C4-2B (cell line): ENCODE data around the gene IGF2BP3.

Experiments used
- H3K27ac ChIP-seq: fragments of 450-650 bp; 2 replicates; pipeline ENCODE4 v1.5.1; 2017
- ZFX ChIP-seq: fragments of 450-650 bp; IDR thresholded peaks from 2 replicates; pipeline ENCODE4 v1.6.1; 2017
- TF ChIP-seq, protein P1 (sequence below): fragments of 450-650 bp; conservative IDR thresholded peaks from 2 replicates; pipeline ENCODE4 v1.5.1; 2017; ENCODE audit warnings: mild to moderate bottlenecking

Gene IGF2BP3

DNA sequence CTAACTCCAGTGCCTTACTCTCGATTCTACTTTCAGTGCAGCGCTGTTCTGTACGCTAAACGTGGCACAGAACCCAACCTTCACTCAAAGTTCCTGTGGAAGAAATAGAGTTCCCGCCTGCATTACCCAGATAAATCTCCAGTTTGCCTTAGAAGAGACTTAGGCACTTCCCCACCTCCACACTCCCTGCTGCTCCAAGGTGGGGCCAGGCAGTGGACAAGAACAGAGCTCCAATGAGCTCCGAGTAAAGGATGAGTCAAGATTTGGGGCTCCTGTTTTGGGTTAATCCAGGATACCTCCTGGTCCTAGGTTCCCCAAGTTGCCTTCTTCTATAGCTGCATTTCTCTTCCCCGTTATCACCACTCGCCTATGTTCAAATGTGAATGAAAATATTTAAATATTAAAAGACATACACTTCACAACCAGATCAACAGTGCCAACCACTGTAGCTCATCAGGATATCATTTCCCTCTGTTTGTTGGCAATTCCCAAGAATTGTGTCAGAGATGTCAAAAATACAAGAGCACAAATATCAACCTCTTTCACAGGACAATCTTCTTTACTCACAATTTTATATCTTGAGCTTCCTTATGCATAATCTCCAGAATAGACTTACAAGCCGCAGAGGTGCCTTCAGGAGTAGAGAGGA lies 123.1 kb downstream of the IGF2BP3 start:
- TF ChIP-seq, protein P1, sequence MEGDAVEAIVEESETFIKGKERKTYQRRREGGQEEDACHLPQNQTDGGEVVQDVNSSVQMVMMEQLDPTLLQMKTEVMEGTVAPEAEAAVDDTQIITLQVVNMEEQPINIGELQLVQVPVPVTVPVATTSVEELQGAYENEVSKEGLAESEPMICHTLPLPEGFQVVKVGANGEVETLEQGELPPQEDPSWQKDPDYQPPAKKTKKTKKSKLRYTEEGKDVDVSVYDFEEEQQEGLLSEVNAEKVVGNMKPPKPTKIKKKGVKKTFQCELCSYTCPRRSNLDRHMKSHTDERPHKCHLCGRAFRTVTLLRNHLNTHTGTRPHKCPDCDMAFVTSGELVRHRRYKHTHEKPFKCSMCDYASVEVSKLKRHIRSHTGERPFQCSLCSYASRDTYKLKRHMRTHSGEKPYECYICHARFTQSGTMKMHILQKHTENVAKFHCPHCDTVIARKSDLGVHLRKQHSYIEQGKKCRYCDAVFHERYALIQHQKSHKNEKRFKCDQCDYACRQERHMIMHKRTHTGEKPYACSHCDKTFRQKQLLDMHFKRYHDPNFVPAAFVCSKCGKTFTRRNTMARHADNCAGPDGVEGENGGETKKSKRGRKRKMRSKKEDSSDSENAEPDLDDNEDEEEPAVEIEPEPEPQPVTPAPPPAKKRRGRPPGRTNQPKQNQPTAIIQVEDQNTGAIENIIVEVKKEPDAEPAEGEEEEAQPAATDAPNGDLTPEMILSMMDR = no peak
- no peak for TF ChIP-seq ZFX
- H3K27ac ChIP-seq = no peak overlapping the region

DNA sequence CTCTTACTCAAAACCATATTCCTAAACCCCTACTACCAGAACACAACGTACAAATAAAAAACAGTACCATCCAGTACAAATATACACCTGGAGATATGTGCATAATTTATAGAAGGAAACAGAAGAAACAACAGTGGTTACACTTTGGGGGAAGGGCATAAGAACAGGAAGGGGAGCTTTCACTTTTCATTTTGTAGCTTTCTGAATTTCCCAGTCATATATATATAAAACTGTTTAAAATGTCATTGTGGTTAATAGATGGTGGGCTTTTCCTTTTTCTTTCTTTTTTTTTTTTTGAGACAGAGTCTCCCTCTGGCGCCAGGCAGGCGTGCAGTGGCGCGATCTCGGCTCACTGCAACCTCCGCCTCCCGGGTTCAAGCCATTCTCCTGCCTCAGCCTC lies 124.0 kb downstream of the IGF2BP3 start:
- no peak overlapping the region for H3K27ac ChIP-seq
- TF ChIP-seq, protein P1 = no peak
- no peak for TF ChIP-seq ZFX

DNA sequence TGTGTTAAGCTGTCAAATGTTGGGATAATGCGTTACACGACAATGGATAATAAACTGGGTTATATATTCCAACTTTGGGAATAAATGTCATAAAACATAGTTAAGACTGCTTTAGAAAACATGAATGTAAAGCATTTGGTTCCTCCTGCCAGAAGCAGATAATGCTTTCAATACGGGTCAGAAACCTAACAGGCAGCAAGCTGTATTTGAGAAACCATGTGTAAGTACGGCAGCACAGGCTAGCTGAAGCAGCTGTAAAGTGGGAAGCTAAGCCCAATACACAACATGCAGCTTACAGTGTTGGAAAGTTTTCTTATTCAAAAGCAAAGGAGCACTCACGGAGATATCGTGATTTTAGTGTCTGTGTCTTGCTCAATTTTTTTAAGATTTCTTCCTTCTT lies 124.7 kb downstream of the IGF2BP3 start:
- no peak overlapping the region for H3K27ac ChIP-seq

DNA sequence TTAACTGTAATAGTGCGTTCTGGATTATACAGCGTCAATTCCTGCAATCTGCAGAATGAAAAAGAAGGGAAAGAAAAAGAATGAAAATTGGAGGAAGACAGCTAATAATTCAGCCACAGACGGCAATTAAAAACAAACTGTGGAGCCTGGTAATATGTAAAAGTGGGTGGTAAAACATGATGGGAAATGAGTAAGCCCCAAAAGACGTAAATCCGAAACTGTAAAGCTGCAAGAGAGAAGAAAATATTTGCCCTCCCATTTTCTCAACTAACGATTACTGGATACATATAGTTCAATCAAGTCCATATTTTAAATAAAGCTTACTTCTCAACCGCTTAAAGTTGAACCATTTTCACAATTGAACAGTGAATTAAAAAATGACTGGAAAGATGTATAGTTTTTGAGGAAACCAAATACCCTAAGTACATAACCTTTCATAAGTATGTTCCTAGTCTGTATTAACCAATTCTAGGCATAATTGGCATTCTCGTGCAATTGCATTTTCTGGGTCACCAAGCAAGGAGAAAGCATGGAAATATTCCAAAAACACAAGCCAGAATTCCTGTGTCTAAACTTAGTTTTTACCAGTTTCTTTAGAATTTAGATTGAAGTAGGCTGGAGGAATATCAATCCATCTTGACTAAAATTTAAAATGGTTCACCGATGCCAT lies 126.3 kb downstream of the IGF2BP3 start:
- no peak overlapping the region for H3K27ac ChIP-seq
- TF ChIP-seq, protein P1 = no peak
- no peak for TF ChIP-seq ZFX

More for the DNA sequence above, 124.7 kb downstream of the IGF2BP3 start:
- TF ChIP-seq ZFX = no peak
- TF ChIP-seq, protein P1 = no peak

DNA sequence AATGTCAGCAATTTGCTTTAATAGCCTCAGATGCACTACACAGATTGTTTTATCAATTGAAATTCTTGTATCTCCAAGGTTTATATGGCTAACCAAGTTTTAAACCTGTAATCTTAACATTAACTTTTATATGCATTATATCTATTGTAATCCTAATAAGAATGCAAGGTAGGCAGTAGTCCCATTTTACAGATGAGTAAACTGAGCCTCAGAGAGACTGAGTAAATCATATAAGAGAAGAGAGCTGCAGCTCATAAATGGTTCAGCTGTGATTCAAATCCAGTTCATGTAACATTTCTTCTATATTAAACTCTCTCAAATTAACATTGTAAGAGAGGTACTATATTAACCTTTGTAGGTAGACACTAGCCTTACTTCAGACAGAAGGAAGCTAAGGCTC lies 127.2 kb downstream of the IGF2BP3 start:
- H3K27ac ChIP-seq = no peak overlapping the region

DNA sequence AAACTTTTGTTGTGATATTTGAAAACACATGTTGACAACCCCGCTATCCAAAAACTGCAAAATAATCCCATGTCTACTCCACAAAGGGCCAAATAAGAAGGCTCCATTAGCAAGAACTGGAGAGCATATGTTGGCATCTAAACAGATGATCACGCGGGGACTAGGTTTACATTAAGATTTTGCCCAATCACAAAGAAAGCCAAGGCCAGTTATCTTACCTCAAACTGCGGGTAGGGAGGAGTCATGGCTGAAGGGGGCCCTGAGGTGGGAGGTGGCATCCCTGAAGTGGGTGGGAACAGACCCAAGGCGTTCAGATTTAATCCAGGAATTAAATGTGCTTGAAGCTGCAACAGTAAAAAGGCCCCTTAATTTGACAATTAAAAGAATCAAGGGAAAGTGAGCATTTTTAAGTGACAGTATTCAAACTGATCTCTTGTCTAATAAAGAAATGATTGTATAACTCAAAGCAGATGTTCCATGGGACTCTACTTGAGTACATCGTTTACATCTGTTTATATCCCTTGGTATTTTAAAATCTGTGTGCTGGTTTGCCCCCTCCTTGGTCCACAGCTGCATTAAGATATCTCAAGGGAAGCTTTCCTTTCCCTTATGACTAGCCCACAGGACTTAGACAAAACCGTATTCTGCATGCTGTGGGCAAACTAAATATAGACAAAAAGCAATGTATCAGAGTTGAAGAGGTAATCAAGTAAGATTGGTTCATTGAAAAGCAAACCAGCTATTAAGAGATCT lies 128.3 kb downstream of the IGF2BP3 start:
- no peak overlapping the region for H3K27ac ChIP-seq
- TF ChIP-seq, protein P1 = no peak
- TF ChIP-seq ZFX = no peak

More for the DNA sequence above, 127.2 kb downstream of the IGF2BP3 start:
- TF ChIP-seq, protein P1 = no peak
- TF ChIP-seq ZFX = no peak

DNA sequence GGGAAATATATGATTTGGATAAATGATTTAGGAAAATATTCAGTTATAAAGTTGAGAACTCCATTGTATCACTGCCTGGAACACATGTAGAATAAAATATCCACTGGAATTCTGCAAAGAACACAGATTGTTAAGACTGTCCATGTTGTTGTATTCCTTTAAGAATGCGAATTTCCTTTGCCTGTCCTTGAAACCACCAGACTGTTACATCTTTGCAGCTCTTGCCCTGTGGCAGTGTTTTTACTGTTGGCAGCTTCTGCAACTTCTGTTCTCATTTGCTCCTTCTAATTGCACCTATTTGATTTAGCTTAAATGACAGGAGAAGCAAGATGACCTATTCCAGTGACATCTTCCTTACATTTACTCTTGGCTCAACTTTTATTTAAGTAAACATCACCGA lies 131.4 kb downstream of the IGF2BP3 start:
- no peak overlapping the region for H3K27ac ChIP-seq
- TF ChIP-seq, protein P1 = no peak
- TF ChIP-seq ZFX = no peak
